IMR-90 (cell line): ENCODE data around the gene SGCA. TPM values are rescaled to one million over a fixed set of nuclear protein-coding genes. Genes with fewer than 3 reads are reported as not detected.
A peak's percentile ranks its signal among the peaks of the same experiment; 100 is the strongest.

Experiments used
- BHLHE40 ChIP-seq: fragments of 150-350 bp; IDR thresholded peaks from 2 replicates; pipeline ENCODE4 v1.6.1; 2016; ENCODE audit warnings: mild to moderate bottlenecking, low read depth, low read length
- ELK1 ChIP-seq: fragments of 150-350 bp; IDR thresholded peaks from 2 replicates; pipeline ENCODE4 v1.6.1; 2016; ENCODE audit warnings: low read depth, mild to moderate bottlenecking, low read length, moderate library complexity, borderline replicate concordance
- RCOR1 ChIP-seq: IDR thresholded peaks from 2 replicates; pipeline ENCODE4 v1.6.1; 2012; ENCODE audit warnings: mild to moderate bottlenecking, low read length, improper control_type of control experiment; ENCODE audit not compliant: insufficient replicate concordance
- SMC3 ChIP-seq: fragments of 150-350 bp; IDR thresholded peaks from 2 replicates; pipeline ENCODE4 v1.6.1; 2016; ENCODE audit warnings: low read depth, mild to moderate bottlenecking, antibody characterized with exemption, low read length, moderate library complexity
- polyA plus RNA-seq, 3 experiments: library from polyadenylated mRNA; depleted of rRNA; stranded (reverse); fragments of >200 nt; gene quantifications; 2 replicates each; pipeline ENCODE4 v1.2.3, GENCODE V29; 2012; ENCODE audit warnings: low replicate concordance in 1 of 3
- total RNA-seq: library from RNA; depleted of rRNA; stranded (reverse); fragments of >200 nt; gene quantifications from 2 replicates; pipeline ENCODE4 v1.2.3, GENCODE V29; 2012

SGCA gene
- total and polyA plus RNA-seq, 2 of the 4 experiments (the other 2 are of a cell fraction) = 0.19 TPM; not detected in 1

- TF ChIP-seq ELK1 (no peak), RCOR1 (no peak), SMC3 (peak; percentile 96), BHLHE40 (no peak)
Observed at GRCh38 chr17:50161023-50161910, 4.5 kb upstream of the SGCA start (continued).
